Lower lobe of right lung (tissue), 2 donors: ENCODE measurements around the gene OR2C1. TPM values are rescaled to one million over a fixed set of nuclear protein-coding genes. Genes with fewer than 3 reads are reported as not detected.

Source experiments
- ATAC-seq, 2 donors: fragments of 200-7000 bp; cut with Tn5 transposase; one replicate each; pipeline ENCODE4 v1.9.1; 2020 to 2022; ENCODE audit warnings: mild to moderate bottlenecking in 2 of 2, moderate library complexity in 2 of 2
- DNase-seq: peaks from one replicate; pipeline ENCODE4 v3.0.0-alpha.2; 2020
- H3K27ac ChIP-seq: fragments of 200-600 bp; one replicate; pipeline ENCODE4 v1.8.0; 2022
- H3K27me3 ChIP-seq: fragments of 200-600 bp; one replicate; pipeline ENCODE4 v1.8.0; 2022; ENCODE audit warnings: low read depth
- H3K36me3 ChIP-seq: fragments of 200-600 bp; one replicate; pipeline ENCODE4 v1.8.0; 2022; ENCODE audit warnings: mild to moderate bottlenecking
- H3K4me1 ChIP-seq: fragments of 200-600 bp; one replicate; pipeline ENCODE4 v1.8.0; 2022
- H3K4me3 ChIP-seq: fragments of 200-600 bp; one replicate; pipeline ENCODE4 v1.8.0; 2022; ENCODE audit warnings: mild to moderate bottlenecking
- H3K9me3 ChIP-seq: fragments of 200-600 bp; one replicate; pipeline ENCODE4 v1.8.0; 2022
- CTCF ChIP-seq: fragments of 200-600 bp; IDR thresholded peaks from one replicate; pipeline ENCODE4 v1.8.0; 2022; ENCODE audit warnings: antibody characterized with exemption, mild to moderate bottlenecking
- intact Hi-C: fragments of 100-400 bp; cut with DNase I; formaldehyde crosslinking; loops from one replicate; pipeline ENCODE4 v1.11.0; 2022
- total RNA-seq: library from RNA; stranded (reverse); fragmentation: NEBNext Ultra II Directional; extraction: Animal tissue kit (Norgen Biotek cat#: 25700); gene quantifications from one replicate; pipeline ENCODE4 v1.2.1, GENCODE V29; 2021
- donor health status: DM: no; HTN: yes; CAD: no; lungs with severe emphysema.

Gene OR2C1
- total RNA-seq, 1 donor from 2014 or later = not detected

GRCh38 chr16:3348547-3349167 is 7.0 kb upstream of the OR2C1 start:
- DNase-seq = no peak
- H3K9me3 ChIP-seq = no peaks in the 10 kb centered on the region

GRCh38 chr16:3349175-3349574 is 6.5 kb upstream of the OR2C1 start:
- Histone ChIP-seq H3K4me3 (no peak overlapping the region), H3K27ac (no peak overlapping the region), H3K4me1 (no peaks in the 10 kb centered on the region), H3K36me3 (no peaks in the 10 kb centered on the region), H3K27me3 (no peaks in the 10 kb centered on the region), H3K9me3 (no peaks in the 10 kb centered on the region)
- TF ChIP-seq CTCF = no peak
- intact Hi-C loops = no loop called here
- ATAC-seq (no peak), DNase-seq (no peak)

More at GRCh38 chr16:3348547-3349167, 7.0 kb upstream of the OR2C1 start:
- H3K4me3 ChIP-seq = no peak overlapping the region
- no peaks in the 10 kb centered on the region for H3K27me3 ChIP-seq
- ATAC-seq = no peak
- H3K36me3 ChIP-seq = no peaks in the 10 kb centered on the region
- no peak for TF ChIP-seq CTCF
- H3K4me1 ChIP-seq = no peaks in the 10 kb centered on the region
- intact Hi-C loops = no loop called here
- H3K27ac ChIP-seq = no peak overlapping the region

GRCh38 chr16:3356118-3356517 is 429 bp downstream of the OR2C1 start:
- H3K27me3 ChIP-seq = peaks cover 8% of the 10 kb centered on the region
- intact Hi-C loops = no loop called here
- ATAC-seq (no peak), DNase-seq (no peak)
- no peak for TF ChIP-seq CTCF
- no peak overlapping the region for H3K27ac ChIP-seq
- H3K9me3 ChIP-seq = no peaks in the 10 kb centered on the region
- H3K36me3 ChIP-seq = no peaks in the 10 kb centered on the region
- H3K4me1 ChIP-seq = no peaks in the 10 kb centered on the region
- H3K4me3 ChIP-seq = no peak overlapping the region

- Histone ChIP-seq H3K4me1 (no peaks in the 10 kb centered on the region), H3K27ac (no peak overlapping the region), H3K4me3 (no peak overlapping the region), H3K36me3 (no peaks in the 10 kb centered on the region), H3K9me3 (no peaks in the 10 kb centered on the region), H3K27me3 (peaks cover 14% of the 10 kb centered on the region)
- no peak for DNase-seq
- no peak for TF ChIP-seq CTCF
- intact Hi-C loops = no loop called here
- ATAC-seq = no peak
Measured at GRCh38 chr16:3358871-3359270, 3.2 kb downstream of the OR2C1 start.

- no peaks in the 10 kb centered on the region for H3K36me3 ChIP-seq
- no peak for TF ChIP-seq CTCF
- no peaks in the 10 kb centered on the region for H3K4me1 ChIP-seq
- peaks cover 23% of the 10 kb centered on the region for H3K9me3 ChIP-seq
- H3K27ac ChIP-seq = no peak overlapping the region
- DNase-seq = no peak
- H3K4me3 ChIP-seq = no peak overlapping the region
- no peak for ATAC-seq
- H3K27me3 ChIP-seq = peaks cover 14% of the 10 kb centered on the region
- intact Hi-C loops = no loop called here
Measured at GRCh38 chr16:3362931-3363330, 7.2 kb downstream of the OR2C1 start.
